Cortex of kidney (tissue), 1 donor: ENCODE results near the gene TP53BP2.

ENCODE experiments used
- DNase-seq: peaks from one replicate; lab custom pipeline; 2025; lab: John Stamatoyannopoulos, UW

The TP53BP2 gene

GRCh38 chr1:223763251-223763650 is 82.5 kb downstream of the TP53BP2 start:
- DNase-seq = no peak

- DNase-seq = no peak
Observed at GRCh38 chr1:223761411-223761810, 84.3 kb downstream of the TP53BP2 start.

GRCh38 chr1:223760833-223761232 is 84.9 kb downstream of the TP53BP2 start:
- no peak for DNase-seq

GRCh38 chr1:223759273-223759672 is 86.5 kb downstream of the TP53BP2 start:
- no peak for DNase-seq

GRCh38 chr1:223758734-223759133 is 87.0 kb downstream of the TP53BP2 start:
- DNase-seq = no peak

GRCh38 chr1:223756806-223757700 is 88.7 kb downstream of the TP53BP2 start:
- no peak for DNase-seq

GRCh38 chr1:223755992-223756775 is 89.6 kb downstream of the TP53BP2 start:
- DNase-seq = no peak

GRCh38 chr1:223755432-223755792 is 90.3 kb downstream of the TP53BP2 start:
- no peak for DNase-seq

- DNase-seq = no peak
Observed at GRCh38 chr1:223754681-223755431, 90.9 kb downstream of the TP53BP2 start.

GRCh38 chr1:223752721-223753515 is 92.8 kb downstream of the TP53BP2 start:
- no peak for DNase-seq

- DNase-seq = no peak
Observed at GRCh38 chr1:223751696-223752095, 94.1 kb downstream of the TP53BP2 start.

- no peak for DNase-seq
Observed at GRCh38 chr1:223750730-223751570, 94.8 kb downstream of the TP53BP2 start.

- DNase-seq = no peak
Observed at GRCh38 chr1:223748773-223749733, 96.7 kb downstream of the TP53BP2 start.

- DNase-seq = no peak
Observed at GRCh38 chr1:223748405-223748772, 97.4 kb downstream of the TP53BP2 start.

- no peak for DNase-seq
Observed at GRCh38 chr1:223747838-223748335, 97.9 kb downstream of the TP53BP2 start.

GRCh38 chr1:223745731-223746130 is 100.0 kb downstream of the TP53BP2 start:
- DNase-seq = no peak

- no peak for DNase-seq
Observed at GRCh38 chr1:223742856-223743517, 102.8 kb downstream of the TP53BP2 start.

- no peak for DNase-seq
Observed at GRCh38 chr1:223741861-223742260, 103.9 kb downstream of the TP53BP2 start.
